GM19351 (cell line): ENCODE measurements around the gene CDC14A.
A peak's percentile ranks its signal among the peaks of the same experiment; 100 is the strongest.

ENCODE experiments used
- ATAC-seq: cut with Tn5 transposase; IDR thresholded peaks from one replicate; pipeline ENCODE4 v1.9.1; 2021; ENCODE audit warnings: mild to moderate bottlenecking, moderate library complexity; ENCODE audit not compliant: unreplicated experiment

CDC14A gene

DNA sequence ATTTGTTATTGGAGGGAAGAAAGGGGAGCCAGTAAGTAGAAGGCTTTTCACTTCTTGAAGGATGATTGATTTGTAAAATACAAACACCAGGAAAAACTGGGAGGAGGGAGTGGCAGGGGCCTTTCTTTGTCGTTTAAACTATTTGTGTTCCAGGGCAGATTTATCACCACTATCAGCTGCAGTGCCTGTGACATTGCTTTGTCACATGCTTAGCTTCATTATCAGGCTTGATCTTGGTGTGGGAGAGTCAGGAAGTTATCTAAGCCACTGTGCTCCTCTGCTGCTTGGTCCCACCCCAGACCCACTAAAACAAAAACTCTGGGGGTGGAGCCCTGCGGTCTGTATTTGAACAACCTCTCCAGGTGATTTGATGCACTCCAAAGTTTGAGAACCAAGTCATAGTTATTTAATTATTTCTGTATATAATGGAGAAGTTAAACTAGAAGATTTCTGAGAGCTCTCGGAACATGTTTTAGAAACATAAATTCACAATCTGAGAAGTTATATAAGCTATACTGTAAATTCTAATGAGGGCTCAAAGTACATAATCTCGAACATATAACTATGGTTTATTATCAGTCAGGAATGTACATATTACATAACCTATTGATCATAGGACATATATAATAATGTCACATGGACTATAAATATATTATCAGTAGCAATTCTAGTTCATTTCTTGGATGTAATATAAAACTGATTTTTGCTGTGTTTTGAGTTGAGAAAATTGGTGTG, 87.9 kb downstream of the CDC14A start:
- ATAC-seq: peak; percentile 51

GRCh38 chr1:100441146-100441545, 88.8 kb downstream of the CDC14A start:
- no peak for ATAC-seq

GRCh38 chr1:100441651-100442050, 89.3 kb downstream of the CDC14A start:
- ATAC-seq: no peak

DNA sequence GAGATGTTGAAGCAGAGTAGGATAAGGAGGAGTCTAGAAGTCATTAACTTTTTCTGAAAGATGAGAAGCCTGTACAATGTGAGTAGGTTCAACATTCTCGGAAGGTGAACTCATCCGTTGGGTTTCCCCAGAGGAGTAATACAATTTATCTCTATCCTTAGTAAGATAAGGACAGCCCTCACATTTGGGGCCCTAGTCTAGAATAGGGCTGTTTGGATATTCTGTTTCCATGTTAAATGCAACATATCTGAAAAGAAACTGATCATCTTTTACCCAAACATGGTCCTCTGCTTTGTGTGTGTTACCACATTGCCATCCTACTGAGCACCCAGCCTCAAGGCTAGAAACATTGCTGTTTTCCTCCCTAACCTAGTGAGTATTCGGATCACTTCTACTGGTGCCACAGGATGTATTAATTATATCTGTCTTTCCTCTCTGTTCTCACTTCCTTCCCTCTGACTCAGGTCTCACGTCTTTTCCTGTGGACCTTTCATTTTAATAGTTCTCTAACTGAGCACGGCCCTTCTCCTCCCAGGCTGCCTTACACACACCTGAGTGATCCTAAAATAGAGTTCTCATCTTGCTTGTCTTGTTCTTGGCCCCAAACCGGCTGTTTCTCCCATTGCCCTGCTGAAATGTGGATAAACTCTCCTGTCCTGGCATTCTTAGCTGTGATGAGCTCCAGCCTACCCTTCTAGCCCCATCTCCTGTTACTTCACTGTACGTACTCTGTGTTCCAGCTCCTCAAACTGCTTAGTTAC, 91.7 kb downstream of the CDC14A start:
- ATAC-seq: peak; percentile 69

DNA sequence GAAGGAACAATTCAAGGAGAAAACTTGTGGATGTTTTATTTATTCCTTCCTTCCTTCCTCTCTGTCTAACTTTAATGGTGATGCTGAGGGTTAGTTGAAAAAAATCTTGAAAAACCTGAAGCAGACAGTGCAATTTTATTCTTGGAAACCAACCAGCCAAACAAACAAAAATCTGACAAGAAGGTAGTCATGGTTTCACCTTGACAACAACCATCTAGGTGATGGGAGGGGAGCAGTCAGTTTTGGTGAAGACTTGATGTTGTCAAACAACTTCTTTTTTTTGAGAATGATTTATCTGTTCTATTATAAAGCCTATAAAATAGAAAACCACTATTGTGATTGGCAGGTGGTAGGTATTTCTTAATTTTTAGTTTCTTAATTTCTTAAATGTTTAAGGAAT, 93.3 kb downstream of the CDC14A start:
- ATAC-seq: no peak

GRCh38 chr1:100448366-100448765, 96.1 kb downstream of the CDC14A start:
- no peak for ATAC-seq

DNA sequence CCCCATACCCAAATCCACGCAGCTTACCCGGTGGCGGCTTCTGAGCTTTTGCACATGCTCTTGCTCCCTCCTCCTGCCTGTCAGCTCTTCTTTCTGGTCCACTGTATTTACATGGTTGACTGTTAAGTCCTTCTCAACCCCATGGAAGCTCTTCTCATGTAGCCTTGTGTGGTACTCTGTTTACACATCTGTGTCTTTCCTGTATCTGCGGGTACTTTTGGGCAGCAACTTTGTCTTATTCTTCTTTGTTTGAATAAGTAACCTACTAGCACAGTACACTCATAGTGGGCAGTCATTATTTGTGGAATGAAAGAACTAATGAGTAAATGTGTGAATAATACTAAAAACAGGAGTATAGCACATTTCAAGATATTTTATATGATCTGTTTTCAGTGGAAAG, 97.2 kb downstream of the CDC14A start:
- no peak for ATAC-seq

- no peak for ATAC-seq
Observed at GRCh38 chr1:100452641-100453040, 100.3 kb downstream of the CDC14A start.

DNA sequence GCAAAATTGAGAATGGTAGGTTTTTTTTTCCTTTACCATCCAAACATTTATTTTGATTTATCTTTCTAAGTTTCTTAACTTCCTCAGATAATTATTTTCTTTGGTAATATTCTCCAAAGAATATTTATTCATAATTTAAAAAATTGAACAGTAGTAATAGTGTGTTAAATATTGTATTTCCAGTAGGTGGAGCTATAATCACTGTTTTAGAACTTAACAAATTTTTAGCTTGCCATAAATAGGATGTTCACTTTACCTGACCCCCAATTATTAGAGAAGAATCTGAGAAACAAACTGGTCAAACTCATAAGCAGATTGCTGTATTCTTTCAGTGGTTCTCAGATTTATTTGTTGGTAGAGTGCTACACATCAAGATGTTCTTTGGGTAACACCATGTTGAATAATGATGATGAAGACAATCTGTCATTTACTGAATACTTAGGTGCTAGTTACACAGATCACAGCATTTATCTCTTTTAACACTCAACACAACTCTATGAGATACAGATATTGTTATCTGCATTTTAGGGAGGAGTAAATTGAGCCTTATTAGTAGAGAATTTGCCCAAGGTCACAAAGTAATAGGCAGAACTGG, 103.3 kb downstream of the CDC14A start:
- no peak for ATAC-seq

- ATAC-seq: no peak
Observed at GRCh38 chr1:100456880-100457279, 104.6 kb downstream of the CDC14A start.

DNA sequence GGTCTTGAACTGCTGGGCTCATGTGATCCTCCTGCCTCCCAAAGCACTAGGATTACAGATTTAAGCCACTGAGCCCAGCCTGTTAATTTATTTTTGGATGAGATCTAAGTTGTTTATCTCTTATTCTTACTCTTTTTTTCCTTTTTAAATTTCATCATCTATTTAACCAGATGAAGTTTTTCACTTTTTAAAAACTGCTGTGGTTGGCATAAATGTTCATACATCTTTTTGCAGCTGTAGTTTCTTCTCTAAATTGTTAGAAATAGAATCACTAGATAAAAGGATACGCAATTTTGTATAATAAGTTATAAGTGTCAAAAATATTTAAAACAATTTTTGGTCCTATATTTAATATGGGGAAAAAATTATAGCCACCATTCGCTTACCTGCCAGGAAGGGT, 105.4 kb downstream of the CDC14A start:
- no peak for ATAC-seq

- ATAC-seq: no peak
Observed at GRCh38 chr1:100458661-100459357, 106.5 kb downstream of the CDC14A start.

DNA sequence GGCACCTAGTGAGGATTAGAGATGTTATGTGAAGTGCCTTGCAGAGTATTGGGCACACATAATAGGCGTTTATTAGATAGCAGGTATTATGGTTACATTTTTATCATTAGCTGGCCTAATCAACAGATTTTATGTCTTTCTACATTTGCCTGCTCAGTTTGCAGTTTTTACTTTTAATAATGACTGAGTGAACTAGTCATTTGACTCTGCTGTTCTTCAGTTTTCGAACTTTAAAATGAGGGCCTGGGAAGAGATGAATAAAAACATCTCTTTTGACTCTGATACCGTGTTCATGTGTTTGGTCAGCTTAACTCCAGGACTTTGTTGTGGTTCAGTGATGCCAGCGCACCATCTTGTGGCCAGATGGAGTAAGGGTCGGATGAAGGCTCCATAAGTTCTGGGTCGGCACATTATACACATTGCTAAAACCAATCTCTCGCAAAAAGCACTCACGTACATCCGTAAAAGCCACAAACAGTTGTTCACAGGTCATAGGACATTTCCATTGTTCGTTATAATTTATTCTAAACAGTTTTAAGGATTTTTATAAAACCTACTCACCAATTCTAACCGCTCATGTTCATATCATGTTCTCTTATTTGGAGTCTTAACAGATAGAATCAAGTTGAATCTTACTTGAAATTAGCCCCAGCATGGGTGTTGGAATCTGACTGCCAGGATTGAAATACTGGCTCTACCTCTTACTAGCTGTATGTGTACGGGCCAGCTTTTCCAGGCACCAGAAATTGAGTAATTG, 107.2 kb downstream of the CDC14A start:
- ATAC-seq: peak; percentile 84

DNA sequence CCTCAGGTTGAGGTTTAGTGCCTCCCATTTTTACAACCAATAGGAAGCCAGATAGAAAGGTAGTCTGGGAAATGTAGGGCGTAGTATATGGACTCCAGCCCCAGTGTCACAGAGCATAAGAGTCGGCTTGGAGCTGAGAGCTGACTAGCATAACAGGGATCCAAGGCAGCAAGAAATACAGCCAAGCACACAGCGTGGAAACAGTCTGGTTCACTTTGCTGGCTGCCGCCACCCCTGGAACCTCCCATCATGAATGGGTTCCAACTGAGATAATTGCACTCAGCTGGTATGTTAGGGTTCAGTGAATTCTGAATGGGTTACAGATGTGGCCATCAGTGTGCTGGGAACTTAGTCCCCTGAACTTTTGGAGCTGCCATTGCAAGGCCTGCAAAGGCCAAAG, 108.9 kb downstream of the CDC14A start:
- no peak for ATAC-seq

DNA sequence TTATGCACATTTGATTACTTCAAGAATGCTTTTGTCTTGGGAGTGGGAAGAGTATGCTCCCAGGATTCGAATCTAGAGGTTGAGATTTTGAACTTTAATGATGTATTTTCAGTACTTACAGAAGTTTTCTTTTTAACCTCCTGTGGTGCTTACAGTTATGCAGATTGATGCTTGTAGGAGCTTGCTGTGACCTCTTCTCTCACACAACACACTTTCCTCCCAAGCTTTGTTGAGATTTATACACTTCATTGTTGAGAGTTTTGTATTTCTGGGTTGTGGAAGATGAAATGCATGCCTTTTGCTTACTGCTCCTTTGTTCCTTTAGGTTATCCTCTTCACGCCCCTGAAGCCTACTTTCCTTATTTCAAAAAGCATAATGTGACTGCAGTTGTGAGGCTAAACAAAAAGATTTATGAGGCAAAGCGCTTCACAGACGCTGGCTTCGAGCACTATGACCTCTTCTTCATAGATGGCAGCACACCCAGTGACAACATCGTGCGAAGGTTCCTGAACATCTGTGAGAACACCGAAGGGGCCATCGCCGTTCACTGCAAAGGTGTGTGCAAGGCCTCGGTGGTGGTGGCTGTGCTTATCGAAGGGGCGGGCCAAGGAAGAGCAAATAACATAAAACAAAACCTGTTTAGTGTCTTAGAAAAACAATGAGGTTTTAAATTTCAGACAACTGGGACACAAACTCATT, 110.2 kb downstream of the CDC14A start:
- no peak for ATAC-seq

- ATAC-seq: peak; percentile 93
Observed at GRCh38 chr1:100463791-100464424, 111.6 kb downstream of the CDC14A start.

DNA sequence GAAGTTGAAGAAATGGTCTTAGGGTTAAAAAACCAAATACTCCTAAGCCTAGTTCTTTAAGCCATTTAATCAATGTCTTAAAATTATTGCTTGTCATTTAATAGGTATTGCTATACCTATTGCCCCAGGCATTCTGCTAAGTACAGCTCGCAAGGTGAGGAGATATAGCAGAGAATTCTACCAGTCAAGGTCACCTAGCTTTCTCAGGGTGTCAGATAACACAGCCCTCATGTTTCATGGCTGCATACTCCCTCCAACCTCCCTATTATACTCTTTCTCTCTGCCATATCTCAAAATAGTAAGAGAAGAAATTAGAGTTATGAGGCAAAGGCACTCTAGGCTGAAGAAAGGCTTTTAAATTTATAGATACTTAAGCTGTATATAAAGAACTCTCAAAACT, 117.3 kb downstream of the CDC14A start:
- ATAC-seq: no peak

DNA sequence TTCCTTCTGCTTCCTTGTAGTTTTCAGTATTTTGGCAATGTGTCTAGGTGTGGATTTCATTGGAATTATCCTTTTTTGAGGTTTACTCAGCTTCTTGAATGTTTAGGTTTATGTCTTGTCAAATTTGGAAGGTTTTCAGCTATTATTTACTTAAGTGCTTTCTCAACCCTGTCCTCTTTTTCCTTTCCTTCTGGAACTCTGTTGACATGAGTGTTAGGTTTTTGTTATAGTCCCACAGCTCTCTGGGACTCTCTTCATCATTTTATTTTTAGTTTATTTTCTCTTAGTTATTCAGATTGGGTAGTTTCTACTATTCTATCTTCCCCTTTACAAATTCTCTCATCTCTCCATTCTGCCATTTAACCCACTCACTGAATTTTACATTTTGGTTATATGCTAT, 122.5 kb downstream of the CDC14A start:
- no peak for ATAC-seq

- no peak for ATAC-seq
Observed at GRCh38 chr1:100476735-100477290, 124.5 kb downstream of the CDC14A start.
